Measurements from ENCODE around the gene SYNE1. TPM values are rescaled to one million over a fixed set of nuclear protein-coding genes. Genes with fewer than 3 reads are reported as not detected.

The SYNE1 gene
- total RNA-seq, 2 experiments from 2014 or later: 25.8 to 25.9 TPM

GRCh38 chr6:152309006-152309405 lies 328.2 kb downstream of the SYNE1 start:
- H3K36me3 Mint-ChIP-seq: no peaks in the 10 kb centered on the region
- DNase-seq: no peak
- H3K9me3 Mint-ChIP-seq: no peaks in the 10 kb centered on the region
- no peak overlapping the region for H3K4me3 Mint-ChIP-seq
- no peaks in the 10 kb centered on the region for H3K27me3 Mint-ChIP-seq
- H3K4me1 Mint-ChIP-seq (ENCODE audit: low read depth): peaks cover 18% of the 10 kb centered on the region
- intact Hi-C loops (cut with micrococcal nuclease): loop anchor here (1.0 kb wide), 1 partner anchor 8 kb away; no protein-coding TSS in a partner anchor
- no peak overlapping the region for H3K27ac Mint-ChIP-seq
- CTCF ChIA-PET: interaction anchor here (1.9 to 2.6 kb wide), 2 partner anchors 29 to 30 kb away, joined by 7 to 16 read pairs; no protein-coding TSS in a partner anchor
- POLR2A ChIA-PET: no interaction called here

- POLR2A ChIA-PET: interaction anchor here (0.5 kb wide), 1 partner anchor 57 kb away, joined by 3 read pairs; no protein-coding TSS in a partner anchor
- Mint-ChIP-seq H3K27me3 (no peaks in the 10 kb centered on the region), H3K4me3 (no peak overlapping the region), H3K9me3 (no peaks in the 10 kb centered on the region), H3K4me1 (ENCODE audit: low read depth) (peaks cover 18% of the 10 kb centered on the region), H3K36me3 (no peaks in the 10 kb centered on the region), H3K27ac (no peak overlapping the region)
- intact Hi-C loops (cut with micrococcal nuclease): no loop called here
- no peak for DNase-seq
- CTCF ChIA-PET: interaction anchor here (1.0 to 1.9 kb wide), 2 partner anchors 29 to 31 kb away, joined by 3 to 7 read pairs; no protein-coding TSS in a partner anchor
These were observed 328.9 kb downstream of the SYNE1 start for GRCh38 chr6:152308306-152308705.

- H3K27me3 Mint-ChIP-seq: no peaks in the 10 kb centered on the region
- CTCF ChIA-PET: interaction anchor here (1.1 to 1.4 kb wide), 2 partner anchors 14 to 33 kb away, joined by 3 to 4 read pairs; no protein-coding TSS in a partner anchor
- intact Hi-C loops (cut with micrococcal nuclease): no loop called here
- H3K4me3 Mint-ChIP-seq: no peak overlapping the region
- no peak overlapping the region for H3K27ac Mint-ChIP-seq
- no peaks in the 10 kb centered on the region for H3K36me3 Mint-ChIP-seq
- H3K4me1 Mint-ChIP-seq (ENCODE audit: low read depth): peaks cover 24% of the 10 kb centered on the region
- no peak for DNase-seq
- POLR2A ChIA-PET: interaction anchor here (0.6 kb wide), 1 partner anchor 89 kb away, joined by 4 read pairs; no protein-coding TSS in a partner anchor
- no peaks in the 10 kb centered on the region for H3K9me3 Mint-ChIP-seq
These were observed 331.5 kb downstream of the SYNE1 start for GRCh38 chr6:152305672-152306071.

GRCh38 chr6:152301765-152302568 lies 335.2 kb downstream of the SYNE1 start:
- ChIA-PET CTCF (interaction anchor here (0.6 to 5.8 kb wide), 12 partner anchors 8 to 1946 kb away, joined by 3 to 84 read pairs (median 3); no protein-coding TSS in a partner anchor), POLR2A (interaction anchor here (0.6 to 2.3 kb wide), 8 partner anchors 10 to 850 kb away, joined by 3 to 7 read pairs (median 4); partner anchors contain the start of gene RMND1)
- Mint-ChIP-seq H3K27ac (peak overlapping the region; percentile 95), H3K9me3 (no peaks in the 10 kb centered on the region), H3K36me3 (no peaks in the 10 kb centered on the region), H3K4me3 (peak overlapping the region; percentile 99), H3K4me1 (ENCODE audit: low read depth) (peaks cover 31% of the 10 kb centered on the region), H3K27me3 (no peaks in the 10 kb centered on the region)
- peak; percentile 94 for DNase-seq
- intact Hi-C loops (cut with micrococcal nuclease): loop anchor here (1.0 to 5.0 kb wide), 5 partner anchors 7 to 680 kb away; partner anchors contain the start of gene FBXO5

GRCh38 chr6:152301021-152301764 lies 336.0 kb downstream of the SYNE1 start:
- no peaks in the 10 kb centered on the region for H3K36me3 Mint-ChIP-seq
- ChIA-PET CTCF (interaction anchor here (0.6 to 5.8 kb wide), 12 partner anchors 9 to 610 kb away, joined by 3 to 84 read pairs (median 4); no protein-coding TSS in a partner anchor), POLR2A (interaction anchor here (1.0 to 2.3 kb wide), 7 partner anchors 9 to 849 kb away, joined by 3 to 7 read pairs (median 4); partner anchors contain the start of gene RMND1)
- peaks cover 32% of the 10 kb centered on the region for H3K4me1 Mint-ChIP-seq (ENCODE audit: low read depth)
- peak overlapping the region; percentile 99 for H3K4me3 Mint-ChIP-seq
- DNase-seq: no peak
- intact Hi-C loops (cut with micrococcal nuclease): loop anchor here (1.0 to 5.0 kb wide), 4 partner anchors 8 to 681 kb away; partner anchors contain the start of gene FBXO5
- no peaks in the 10 kb centered on the region for H3K9me3 Mint-ChIP-seq
- H3K27me3 Mint-ChIP-seq: no peaks in the 10 kb centered on the region
- H3K27ac Mint-ChIP-seq: peak overlapping the region; percentile 95

- DNase-seq: peak; percentile 19
- intact Hi-C loops (cut with micrococcal nuclease): loop anchor here (2.0 to 5.0 kb wide), 2 partner anchors 116 to 682 kb away; partner anchors contain the start of gene FBXO5
- no peaks in the 10 kb centered on the region for H3K27me3 Mint-ChIP-seq
- ChIA-PET CTCF (interaction anchor here (0.9 to 5.8 kb wide), 5 partner anchors 14 to 116 kb away, joined by 3 to 84 read pairs (median 4); no protein-coding TSS in a partner anchor), POLR2A (interaction anchor here (2.3 kb wide), 1 partner anchor 9 kb away, joined by 7 read pairs; no protein-coding TSS in a partner anchor)
- H3K9me3 Mint-ChIP-seq: no peaks in the 10 kb centered on the region
- H3K4me1 Mint-ChIP-seq (ENCODE audit: low read depth): peaks cover 35% of the 10 kb centered on the region
- peaks cover 2% of the 10 kb centered on the region for H3K36me3 Mint-ChIP-seq
- peak overlapping the region; percentile 99 for H3K4me3 Mint-ChIP-seq
- H3K27ac Mint-ChIP-seq: peak overlapping the region; percentile 4
These were observed 336.6 kb downstream of the SYNE1 start for GRCh38 chr6:152300517-152300916.

- H3K4me1 Mint-ChIP-seq (ENCODE audit: low read depth): peaks cover 35% of the 10 kb centered on the region
- no peak for DNase-seq
- no peak overlapping the region for H3K4me3 Mint-ChIP-seq
- POLR2A ChIA-PET: no interaction called here
- H3K9me3 Mint-ChIP-seq: no peaks in the 10 kb centered on the region
- H3K27ac Mint-ChIP-seq: no peak overlapping the region
- H3K27me3 Mint-ChIP-seq: no peaks in the 10 kb centered on the region
- intact Hi-C loops (cut with micrococcal nuclease): no loop called here
- CTCF ChIA-PET: interaction anchor here (5.8 kb wide), 1 partner anchor 38 kb away, joined by 84 read pairs; no protein-coding TSS in a partner anchor
- peaks cover 2% of the 10 kb centered on the region for H3K36me3 Mint-ChIP-seq
These were observed 338.1 kb downstream of the SYNE1 start for GRCh38 chr6:152298848-152299735.

GRCh38 chr6:152298055-152298647 lies 339.0 kb downstream of the SYNE1 start:
- peaks cover 9% of the 10 kb centered on the region for H3K36me3 Mint-ChIP-seq
- H3K27ac Mint-ChIP-seq: no peak overlapping the region
- no peak for DNase-seq
- H3K27me3 Mint-ChIP-seq: no peaks in the 10 kb centered on the region
- ChIA-PET POLR2A (no interaction called here), CTCF (interaction anchor here (5.8 kb wide), 1 partner anchor 39 kb away, joined by 84 read pairs; no protein-coding TSS in a partner anchor)
- H3K9me3 Mint-ChIP-seq: no peaks in the 10 kb centered on the region
- intact Hi-C loops (cut with micrococcal nuclease): no loop called here
- H3K4me3 Mint-ChIP-seq: no peak overlapping the region
- H3K4me1 Mint-ChIP-seq (ENCODE audit: low read depth): peaks cover 35% of the 10 kb centered on the region

- no peak for DNase-seq
- intact Hi-C loops (cut with micrococcal nuclease): no loop called here
- Mint-ChIP-seq H3K36me3 (peaks cover 9% of the 10 kb centered on the region), H3K4me3 (no peak overlapping the region), H3K4me1 (ENCODE audit: low read depth) (peaks cover 31% of the 10 kb centered on the region), H3K9me3 (no peaks in the 10 kb centered on the region), H3K27me3 (no peaks in the 10 kb centered on the region), H3K27ac (no peak overlapping the region)
- ChIA-PET CTCF (interaction anchor here (0.8 to 1.2 kb wide), 3 partner anchors 41 to 172 kb away, joined by 3 to 8 read pairs (median 3); no protein-coding TSS in a partner anchor), POLR2A (no interaction called here)
These were observed 340.4 kb downstream of the SYNE1 start for GRCh38 chr6:152296648-152297376.

- intact Hi-C loops (cut with micrococcal nuclease): no loop called here
- POLR2A ChIA-PET: no interaction called here
- no peak for DNase-seq
- CTCF ChIA-PET: interaction anchor here (0.8 to 1.2 kb wide), 4 partner anchors 28 to 171 kb away, joined by 3 to 8 read pairs (median 3); no protein-coding TSS in a partner anchor
- H3K9me3 Mint-ChIP-seq: no peaks in the 10 kb centered on the region
- peaks cover 29% of the 10 kb centered on the region for H3K4me1 Mint-ChIP-seq (ENCODE audit: low read depth)
- peaks cover 9% of the 10 kb centered on the region for H3K36me3 Mint-ChIP-seq
- H3K27ac Mint-ChIP-seq: no peak overlapping the region
- no peaks in the 10 kb centered on the region for H3K27me3 Mint-ChIP-seq
- H3K4me3 Mint-ChIP-seq: no peak overlapping the region
These were observed 341.2 kb downstream of the SYNE1 start for GRCh38 chr6:152295920-152296319.
